H9 (cell line): ENCODE measurements around the gene DEAF1. TPM values are rescaled to one million over a fixed set of nuclear protein-coding genes. Genes with fewer than 3 reads are reported as not detected.

Source experiments
- DNase-seq: peaks from one replicate; pipeline ENCODE4 v3.0.0-alpha.2; 2017
- H2AFZ ChIP-seq: one replicate; pipeline ENCODE4 v1.6.1; 2013; ENCODE audit warnings: mild to moderate bottlenecking, low read length, control low read depth, moderate library complexity
- H2AK5ac ChIP-seq: 2 replicates; pipeline ENCODE4 v1.6.1; 2013; ENCODE audit warnings: low read length, control low read depth, mixed read lengths; ENCODE audit not compliant: insufficient read length
- H2BK120ac ChIP-seq: one replicate; pipeline ENCODE4 v1.6.1; 2013; ENCODE audit warnings: low read depth, mild to moderate bottlenecking, low read length, control low read depth, inconsistent platforms; ENCODE audit not compliant: poor library complexity, severe bottlenecking
- H2BK12ac ChIP-seq: 2 replicates; pipeline ENCODE4 v1.6.1; 2013; ENCODE audit warnings: low read length, control low read depth, mixed read lengths, low read depth; ENCODE audit not compliant: insufficient read length
- H2BK15ac ChIP-seq: 2 replicates; pipeline ENCODE4 v1.6.1; 2013; ENCODE audit warnings: low read depth, low read length, control low read depth
- H2BK20ac ChIP-seq: one replicate; pipeline ENCODE4 v1.6.1; 2013; ENCODE audit warnings: low read depth, mild to moderate bottlenecking, low read length, control low read depth, inconsistent platforms; ENCODE audit not compliant: poor library complexity, severe bottlenecking
- H2BK5ac ChIP-seq: 2 replicates; pipeline ENCODE4 v1.6.1; 2013; ENCODE audit warnings: low read length, control low read depth, mixed read lengths; ENCODE audit not compliant: insufficient read length
- H3K14ac ChIP-seq: 2 replicates; pipeline ENCODE4 v1.6.1; 2013; ENCODE audit warnings: low read length, control low read depth; ENCODE audit not compliant: insufficient read depth
- H3K18ac ChIP-seq: 2 replicates; pipeline ENCODE4 v1.6.1; 2013; ENCODE audit warnings: low read depth, mild to moderate bottlenecking, mixed read lengths, low read length, control low read depth; ENCODE audit not compliant: insufficient read length
- H3K23ac ChIP-seq: 2 replicates; pipeline ENCODE4 v1.6.1; 2013; ENCODE audit warnings: low read length, control low read depth, mixed read lengths, low read depth; ENCODE audit not compliant: insufficient read length
- H3K23me2 ChIP-seq: 2 replicates; pipeline ENCODE4 v1.6.1; 2013; ENCODE audit warnings: low read depth, mild to moderate bottlenecking, mixed read lengths, low read length, control low read depth; ENCODE audit not compliant: insufficient read length, poor library complexity, severe bottlenecking
- H3K27ac ChIP-seq: 2 replicates; pipeline ENCODE4 v1.5.1; 2013; ENCODE audit warnings: low read length, control low read depth, mixed read lengths, low read depth; ENCODE audit not compliant: insufficient read length
- H3K27me3 ChIP-seq: 2 replicates; pipeline ENCODE4 v1.6.1; 2013; ENCODE audit warnings: low read length, control low read depth, inconsistent platforms; ENCODE audit not compliant: insufficient read depth
- H3K4ac ChIP-seq: 2 replicates; pipeline ENCODE4 v1.6.1; 2013; ENCODE audit warnings: low read depth, mild to moderate bottlenecking, control low read depth, inconsistent platforms, low read length, moderate library complexity
- H3K4me1 ChIP-seq: 2 replicates; pipeline ENCODE4 v1.6.1; 2013; ENCODE audit warnings: low read length, control low read depth, inconsistent platforms; ENCODE audit not compliant: insufficient read depth
- H3K4me2 ChIP-seq: 2 replicates; pipeline ENCODE4 v1.6.1; 2013; ENCODE audit warnings: low read length, control low read depth, mixed read lengths; ENCODE audit not compliant: insufficient read length, insufficient read depth
- H3K56ac ChIP-seq: 2 replicates; pipeline ENCODE4 v1.6.1; 2013; ENCODE audit warnings: low read depth, mild to moderate bottlenecking, mixed read lengths, low read length, control low read depth; ENCODE audit not compliant: insufficient read length
- H3K79me1 ChIP-seq: 2 replicates; pipeline ENCODE4 v1.6.1; 2013; ENCODE audit warnings: low read depth, mild to moderate bottlenecking, moderate library complexity, low read length, control low read depth, inconsistent platforms; ENCODE audit not compliant: insufficient read depth, poor library complexity, severe bottlenecking
- H3K79me2 ChIP-seq: 2 replicates; pipeline ENCODE4 v1.6.1; 2013; ENCODE audit warnings: low read length, control low read depth, inconsistent platforms; ENCODE audit not compliant: insufficient read depth
- H3K9ac ChIP-seq: 2 replicates; pipeline ENCODE4 v1.6.1; 2013; ENCODE audit warnings: low read length, control low read depth, mixed read lengths; ENCODE audit not compliant: insufficient read length; ENCODE audit errors: extremely low read depth
- H3K9me3 ChIP-seq: one replicate; pipeline ENCODE4 v1.6.1; 2013; ENCODE audit warnings: low read depth, low read length, inconsistent platforms; ENCODE audit not compliant: control insufficient read depth
- H3T11ph ChIP-seq: one replicate; pipeline ENCODE4 v1.6.1; 2013; ENCODE audit warnings: mild to moderate bottlenecking, low read length, control low read depth, inconsistent platforms
- H4K20me1 ChIP-seq: one replicate; pipeline ENCODE4 v1.6.1; 2013; ENCODE audit not compliant: control insufficient read depth, insufficient read length, insufficient read depth
- H4K5ac ChIP-seq: 2 replicates; pipeline ENCODE4 v1.6.1; 2013; ENCODE audit warnings: low read depth, mild to moderate bottlenecking, mixed read lengths, low read length, control low read depth; ENCODE audit not compliant: insufficient read length
- H4K8ac ChIP-seq: replicated peaks from 2 replicates; pipeline ENCODE4 v1.6.1; 2013; ENCODE audit warnings: low read length, control low read depth, mixed read lengths, low read depth; ENCODE audit not compliant: insufficient read length
- H4K91ac ChIP-seq: 2 replicates; pipeline ENCODE4 v1.6.1; 2013; ENCODE audit warnings: low read depth, mild to moderate bottlenecking, moderate library complexity, mixed read lengths, low read length, control low read depth; ENCODE audit not compliant: insufficient read length
- H3K27ac Mint-ChIP-seq, 3 experiments: 2 replicates in 2 of 3; 3 replicates in 1 of 3; pipeline ENCODE4 v1.8.0; 2020 to 2021; ENCODE audit warnings: mixed read lengths in 3 of 3, mild to moderate bottlenecking in 1 of 3, moderate library complexity in 1 of 3
- H3K27me3 Mint-ChIP-seq: 2 replicates; pipeline ENCODE4 v1.8.0; 2021; ENCODE audit warnings: low read depth, mild to moderate bottlenecking, moderate library complexity, mixed read lengths
- H3K36me3 Mint-ChIP-seq, 3 experiments: 2 replicates in 2 of 3; 3 replicates in 1 of 3; pipeline ENCODE4 v1.8.0; 2020 to 2021; ENCODE audit warnings: low read depth in 3 of 3, mixed read lengths in 3 of 3; ENCODE audit not compliant: insufficient read depth in 1 of 3
- H3K4me1 Mint-ChIP-seq, 2 experiments: 2 replicates each; pipeline ENCODE4 v1.8.0; 2020; ENCODE audit warnings: mixed read lengths in 2 of 2
- H3K4me3 Mint-ChIP-seq, 2 experiments: 2 replicates in 1 of 2; 3 replicates in 1 of 2; pipeline ENCODE4 v1.8.0; 2020 to 2021; ENCODE audit warnings: mild to moderate bottlenecking in 2 of 2, mixed read lengths in 2 of 2, moderate library complexity in 1 of 2
- H3K9me3 Mint-ChIP-seq, 2 experiments: 2 replicates in 1 of 2; 3 replicates in 1 of 2; pipeline ENCODE4 v1.8.0; 2020; ENCODE audit warnings: mild to moderate bottlenecking in 2 of 2, mixed read lengths in 2 of 2, moderate library complexity in 1 of 2
- WGBS: extraction: QIAGEN DNeasy Blood & Tissue Kit; methylation state at CpG from one replicate; pipeline ENCODE4 v1.1.7; 2013; ENCODE audit warnings: missing lambda C conversion rate, low lambda C conversion rate, mixed read lengths; ENCODE audit not compliant: insufficient read length; ENCODE audit errors: extremely low coverage; 5-methylcytosine and 5-hydroxymethylcytosine counted together
- total RNA-seq: library from RNA; stranded (reverse); gene quantifications from 2 replicates; pipeline ENCODE4 v1.2.1, GENCODE V29; 2021
- TF ChIP-seq, protein P1 (sequence below): fragments of 200-600 bp; sonication (generic); conservative IDR thresholded peaks from 3 replicates; pipeline ENCODE4 v1.8.0; 2021; ENCODE audit warnings: antibody characterized with exemption, mild to moderate bottlenecking

The DEAF1 gene
- total RNA-seq, 1 experiment from 2014 or later = 67.3 TPM

DNA sequence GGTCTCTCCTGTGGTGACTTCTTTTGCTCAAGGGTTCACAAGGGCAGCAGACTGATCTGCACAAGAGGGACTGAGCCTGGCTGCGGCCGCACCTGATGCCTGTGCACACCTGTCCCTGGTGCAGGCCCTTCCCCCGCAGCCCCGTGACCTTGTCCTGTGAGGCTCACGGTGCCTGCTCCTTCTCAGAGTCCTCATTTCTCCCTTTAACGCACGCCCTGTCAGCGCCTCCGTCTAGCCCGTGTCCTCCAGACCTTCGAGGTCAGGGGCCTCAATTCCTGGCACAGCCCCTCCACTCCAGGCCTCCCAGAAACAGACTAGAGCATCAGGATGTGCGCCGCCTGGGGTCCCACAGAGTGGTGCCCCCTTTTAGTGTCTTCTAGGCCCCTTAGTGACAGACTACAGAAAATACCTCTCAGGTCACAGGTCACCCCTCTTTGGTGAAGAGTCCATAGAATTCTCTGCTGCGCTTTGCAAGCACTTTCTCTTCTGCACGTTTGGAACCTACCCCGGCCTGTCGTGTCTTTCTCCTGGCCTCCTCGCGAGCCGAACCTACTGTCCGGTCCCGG is 59.0 kb downstream of the DEAF1 start:
- DNase-seq = no peak
- Histone ChIP-seq H2BK12ac (no peak overlapping the region), H4K8ac (no peak overlapping the region), H3K14ac (no peak overlapping the region), H3K9me3 (no peaks in the 10 kb centered on the region), H2BK120ac (no peak overlapping the region), H3K4me2 (peak overlapping the region; percentile 33), H2BK15ac (no peak overlapping the region), H3K79me1 (no peaks in the 10 kb centered on the region), H3K18ac (no peak overlapping the region), H3K23ac (no peak overlapping the region), H2AFZ (no peak overlapping the region), H3K23me2 (peaks cover 19% of the 10 kb centered on the region), H3K27ac (no peak overlapping the region), H4K20me1 (no peaks in the 10 kb centered on the region), H4K91ac (no peak overlapping the region), H3K9ac (no peak overlapping the region), H2BK20ac (no peak overlapping the region), H3K56ac (no peak overlapping the region), H3T11ph (no peak overlapping the region), H3K79me2 (no peaks in the 10 kb centered on the region), H4K5ac (no peak overlapping the region), H3K4me1 (no peaks in the 10 kb centered on the region; the same call in 1 of the 2 replicates), H2BK5ac (no peak overlapping the region), H3K4ac (no peak overlapping the region), H3K27me3 (peaks cover 33% of the 10 kb centered on the region), H2AK5ac (no peak overlapping the region)
- no CpG with 5 or more reads among the region's 22 CpGs for WGBS
- TF ChIP-seq, protein P1, sequence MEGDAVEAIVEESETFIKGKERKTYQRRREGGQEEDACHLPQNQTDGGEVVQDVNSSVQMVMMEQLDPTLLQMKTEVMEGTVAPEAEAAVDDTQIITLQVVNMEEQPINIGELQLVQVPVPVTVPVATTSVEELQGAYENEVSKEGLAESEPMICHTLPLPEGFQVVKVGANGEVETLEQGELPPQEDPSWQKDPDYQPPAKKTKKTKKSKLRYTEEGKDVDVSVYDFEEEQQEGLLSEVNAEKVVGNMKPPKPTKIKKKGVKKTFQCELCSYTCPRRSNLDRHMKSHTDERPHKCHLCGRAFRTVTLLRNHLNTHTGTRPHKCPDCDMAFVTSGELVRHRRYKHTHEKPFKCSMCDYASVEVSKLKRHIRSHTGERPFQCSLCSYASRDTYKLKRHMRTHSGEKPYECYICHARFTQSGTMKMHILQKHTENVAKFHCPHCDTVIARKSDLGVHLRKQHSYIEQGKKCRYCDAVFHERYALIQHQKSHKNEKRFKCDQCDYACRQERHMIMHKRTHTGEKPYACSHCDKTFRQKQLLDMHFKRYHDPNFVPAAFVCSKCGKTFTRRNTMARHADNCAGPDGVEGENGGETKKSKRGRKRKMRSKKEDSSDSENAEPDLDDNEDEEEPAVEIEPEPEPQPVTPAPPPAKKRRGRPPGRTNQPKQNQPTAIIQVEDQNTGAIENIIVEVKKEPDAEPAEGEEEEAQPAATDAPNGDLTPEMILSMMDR = no peak
- H3K27me3 Mint-ChIP-seq = peaks cover 56% of the 10 kb centered on the region
- H3K27ac Mint-ChIP-seq = no peak overlapping the region
- peaks cover 18 to 28% of the 10 kb centered on the region in 2 experiments for H3K4me1 Mint-ChIP-seq
- H3K36me3 Mint-ChIP-seq = peaks cover 0 to 9% (median 0%) of the 10 kb centered on the region in 3 experiments; a peak in 2 of 7 replicates
- no peaks in the 10 kb centered on the region; a peak in 2 of 5 replicates for H3K9me3 Mint-ChIP-seq
- peak overlapping the region; percentile 22 to 62; a peak in 3 of 5 replicates for H3K4me3 Mint-ChIP-seq
